Measurements from ENCODE around the gene SNCB. TPM values are rescaled to one million over a fixed set of nuclear protein-coding genes. Genes with fewer than 3 reads are reported as not detected.

SNCB gene
- total and polyA plus RNA-seq, 2 donors (not counting 1 experiment from before 2014, with no cell fraction given), result 0.17 to 0.22 TPM

DNA sequence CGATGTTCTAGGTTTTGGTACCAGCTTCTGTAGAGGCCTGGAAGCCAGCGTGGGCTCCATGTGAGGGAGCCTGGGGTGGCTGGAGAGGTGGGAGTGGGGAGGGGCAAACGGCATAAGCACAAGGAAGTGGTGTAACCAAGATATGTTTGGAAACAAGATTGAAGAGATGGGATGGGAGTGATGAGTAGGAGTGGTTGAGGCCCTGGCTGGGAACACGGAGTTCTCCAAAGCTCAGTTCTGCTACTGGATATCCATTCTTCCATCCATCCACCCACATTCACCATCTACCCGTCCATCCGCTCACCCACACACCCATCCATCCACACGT, 29.1 kb upstream of the SNCB start:
- no peak for DNase-seq (ENCODE audit: low read depth in 2 of 2)
- Histone ChIP-seq H3K9ac (ENCODE audit: insufficient read depth, low read length) (no peak overlapping the region), H3K36me3 (ENCODE audit: control insufficient read depth, insufficient read depth, low read length) (peaks cover 2% of the 10 kb centered on the region), H4K20me1 (ENCODE audit: control insufficient read depth, extremely low read depth, insufficient read depth, low read length) (no peaks in the 10 kb centered on the region), H3K27me3 (ENCODE audit: control insufficient read depth, insufficient read depth, low read length) (peaks cover 2% of the 10 kb centered on the region), H3K27ac (ENCODE audit: insufficient read depth, low read length) (no peak overlapping the region), H3K79me2 (ENCODE audit: control insufficient read depth, insufficient read depth, low read length) (no peaks in the 10 kb centered on the region), H3K4me1 (ENCODE audit: control insufficient read depth, extremely low read depth, insufficient read depth, low read length) (peaks cover 2% of the 10 kb centered on the region), H3K4me3 (replicated peaks in 1 of 4; ENCODE audit: control extremely low read depth in 1 of 4, insufficient read depth in 1 of 4, low read depth in 3 of 4, low read length in 4 of 4) (no peak overlapping the region), H2AFZ (ENCODE audit: low read length) (no peak overlapping the region), H3K9me3 (ENCODE audit: control insufficient read depth, insufficient read depth, low read depth, low read length) (no peaks in the 10 kb centered on the region), H3K4me2 (ENCODE audit: extremely low read depth, insufficient read depth, low read length) (no peak overlapping the region)
- TF ChIP-seq CTCF (conservative IDR thresholded peaks at IDR 0.05 in 1 of 2, IDR thresholded peaks at IDR 0.05 in 1 of 2; ENCODE audit: low read depth in 1 of 2, low read length in 2 of 2) (no peak), EZH2 (IDR thresholded peaks at IDR 0.05; ENCODE audit: low read length, missing control alignments) (no peak)

DNA sequence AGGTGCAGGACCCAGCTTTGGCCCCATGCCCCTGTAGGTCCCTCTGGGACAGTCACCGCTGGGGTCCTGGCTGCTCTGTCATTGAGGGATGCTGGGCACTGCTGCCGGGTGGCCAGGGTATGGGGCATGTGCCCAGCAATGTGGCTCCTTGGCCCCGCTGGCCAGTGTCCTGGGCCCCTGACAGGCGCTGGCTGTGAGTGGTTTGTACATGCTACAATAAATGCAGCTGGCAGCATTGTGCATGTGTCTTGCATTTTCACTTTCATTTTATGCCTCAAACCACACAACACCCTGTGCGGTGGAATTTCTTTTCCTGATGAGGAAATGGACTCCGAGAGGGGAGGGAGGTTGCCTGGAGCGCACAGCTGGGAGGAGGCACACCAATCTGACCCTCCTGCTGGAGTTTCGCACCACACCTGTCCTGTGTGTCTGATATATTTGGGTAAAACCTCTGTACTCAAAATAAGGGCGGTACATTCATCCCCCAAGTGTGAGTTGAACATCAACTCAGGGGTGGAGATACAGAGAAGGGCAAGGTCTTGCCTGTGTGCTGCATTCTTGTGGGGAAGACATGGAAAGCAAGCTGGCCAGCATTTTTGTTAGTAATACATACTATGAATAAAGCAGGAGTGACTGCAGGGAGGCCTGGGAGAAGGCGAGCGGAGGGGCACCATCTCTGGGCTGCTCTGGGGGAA, 28.6 kb upstream of the SNCB start:
- no peak for TF ChIP-seq EZH2 (IDR thresholded peaks at IDR 0.05; ENCODE audit: low read length, missing control alignments)
- TF ChIP-seq CTCF (conservative IDR thresholded peaks at IDR 0.05 in 1 of 2, IDR thresholded peaks at IDR 0.05 in 1 of 2; ENCODE audit: low read depth in 1 of 2, low read length in 2 of 2), result no peak
- DNase-seq (ENCODE audit: low read depth in 2 of 2), result peak; percentile 19 to 31
- Histone ChIP-seq H3K9ac (ENCODE audit: insufficient read depth, low read length) (no peak overlapping the region), H3K4me2 (ENCODE audit: extremely low read depth, insufficient read depth, low read length) (peak overlapping the region; percentile 68), H4K20me1 (ENCODE audit: control insufficient read depth, extremely low read depth, insufficient read depth, low read length) (no peaks in the 10 kb centered on the region), H3K36me3 (ENCODE audit: control insufficient read depth, insufficient read depth, low read length) (peaks cover 2% of the 10 kb centered on the region), H3K9me3 (ENCODE audit: control insufficient read depth, insufficient read depth, low read depth, low read length) (no peaks in the 10 kb centered on the region), H3K27ac (ENCODE audit: insufficient read depth, low read length) (no peak overlapping the region), H3K4me1 (ENCODE audit: control insufficient read depth, extremely low read depth, insufficient read depth, low read length) (peaks cover 2% of the 10 kb centered on the region), H3K79me2 (ENCODE audit: control insufficient read depth, insufficient read depth, low read length) (no peaks in the 10 kb centered on the region), H3K27me3 (ENCODE audit: control insufficient read depth, insufficient read depth, low read length) (peaks cover under 1% of the 10 kb centered on the region), H2AFZ (ENCODE audit: low read length) (peak overlapping the region; percentile 20), H3K4me3 (replicated peaks in 1 of 4; ENCODE audit: control extremely low read depth in 1 of 4, insufficient read depth in 1 of 4, low read depth in 3 of 4, low read length in 4 of 4) (no peak overlapping the region)

- Histone ChIP-seq H3K36me3 (ENCODE audit: control insufficient read depth, insufficient read depth, low read length) (peaks cover 2% of the 10 kb centered on the region), H3K4me3 (replicated peaks in 1 of 4; ENCODE audit: control extremely low read depth in 1 of 4, insufficient read depth in 1 of 4, low read depth in 3 of 4, low read length in 4 of 4) (no peak overlapping the region), H3K27me3 (ENCODE audit: control insufficient read depth, insufficient read depth, low read length) (no peaks in the 10 kb centered on the region), H4K20me1 (ENCODE audit: control insufficient read depth, extremely low read depth, insufficient read depth, low read length) (no peaks in the 10 kb centered on the region), H3K79me2 (ENCODE audit: control insufficient read depth, insufficient read depth, low read length) (no peaks in the 10 kb centered on the region), H2AFZ (ENCODE audit: low read length) (no peak overlapping the region), H3K4me1 (ENCODE audit: control insufficient read depth, extremely low read depth, insufficient read depth, low read length) (peaks cover 2% of the 10 kb centered on the region), H3K9ac (ENCODE audit: insufficient read depth, low read length) (no peak overlapping the region), H3K9me3 (ENCODE audit: control insufficient read depth, insufficient read depth, low read depth, low read length) (no peaks in the 10 kb centered on the region), H3K27ac (ENCODE audit: insufficient read depth, low read length) (no peak overlapping the region), H3K4me2 (ENCODE audit: extremely low read depth, insufficient read depth, low read length) (peak overlapping the region; percentile 8)
- TF ChIP-seq EZH2 (IDR thresholded peaks at IDR 0.05; ENCODE audit: low read length, missing control alignments) (no peak), CTCF (conservative IDR thresholded peaks at IDR 0.05 in 1 of 2, IDR thresholded peaks at IDR 0.05 in 1 of 2; ENCODE audit: low read depth in 1 of 2, low read length in 2 of 2) (peak; percentile 81 to 89)
- peak; percentile 48 to 68 for DNase-seq (ENCODE audit: low read depth in 2 of 2)
Observed at GRCh38 chr5:176658007-176658599, 27.8 kb upstream of the SNCB start.
